ENCODE data around the gene EED. TPM values are rescaled to one million over a fixed set of nuclear protein-coding genes. Genes with fewer than 3 reads are reported as not detected.

The EED gene
- total RNA-seq, 1 donor from 2014 or later = 12.1 TPM

DNA sequence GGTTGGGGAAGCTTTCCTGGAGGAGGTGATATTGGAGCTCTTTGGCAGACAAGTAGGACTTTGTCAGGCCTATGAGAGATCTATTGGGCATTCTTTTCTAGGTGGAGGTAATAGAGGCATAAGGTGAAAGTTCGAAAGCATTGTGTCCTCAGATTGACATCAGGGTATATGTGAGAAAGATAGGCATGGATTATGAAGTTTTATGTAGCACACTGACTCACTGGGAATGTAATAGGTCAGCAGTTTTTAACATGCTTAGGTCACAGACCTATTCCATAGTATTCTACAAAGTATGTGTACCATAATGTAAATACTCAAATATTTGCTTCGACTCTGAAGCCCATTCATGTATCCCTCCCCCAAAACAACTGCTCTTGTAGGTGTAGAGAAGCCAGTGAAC lies 69.2 kb downstream of the EED start:
- TF ChIP-seq, protein P1, sequence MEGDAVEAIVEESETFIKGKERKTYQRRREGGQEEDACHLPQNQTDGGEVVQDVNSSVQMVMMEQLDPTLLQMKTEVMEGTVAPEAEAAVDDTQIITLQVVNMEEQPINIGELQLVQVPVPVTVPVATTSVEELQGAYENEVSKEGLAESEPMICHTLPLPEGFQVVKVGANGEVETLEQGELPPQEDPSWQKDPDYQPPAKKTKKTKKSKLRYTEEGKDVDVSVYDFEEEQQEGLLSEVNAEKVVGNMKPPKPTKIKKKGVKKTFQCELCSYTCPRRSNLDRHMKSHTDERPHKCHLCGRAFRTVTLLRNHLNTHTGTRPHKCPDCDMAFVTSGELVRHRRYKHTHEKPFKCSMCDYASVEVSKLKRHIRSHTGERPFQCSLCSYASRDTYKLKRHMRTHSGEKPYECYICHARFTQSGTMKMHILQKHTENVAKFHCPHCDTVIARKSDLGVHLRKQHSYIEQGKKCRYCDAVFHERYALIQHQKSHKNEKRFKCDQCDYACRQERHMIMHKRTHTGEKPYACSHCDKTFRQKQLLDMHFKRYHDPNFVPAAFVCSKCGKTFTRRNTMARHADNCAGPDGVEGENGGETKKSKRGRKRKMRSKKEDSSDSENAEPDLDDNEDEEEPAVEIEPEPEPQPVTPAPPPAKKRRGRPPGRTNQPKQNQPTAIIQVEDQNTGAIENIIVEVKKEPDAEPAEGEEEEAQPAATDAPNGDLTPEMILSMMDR (conservative IDR thresholded peaks at IDR 0.05; ENCODE audit: low read depth, low read length) = no peak
- no peak overlapping the region for H3K4me3 ChIP-seq (ENCODE audit: low read depth, low read length)
- no peak for DNase-seq (ENCODE audit: low read depth)

DNA sequence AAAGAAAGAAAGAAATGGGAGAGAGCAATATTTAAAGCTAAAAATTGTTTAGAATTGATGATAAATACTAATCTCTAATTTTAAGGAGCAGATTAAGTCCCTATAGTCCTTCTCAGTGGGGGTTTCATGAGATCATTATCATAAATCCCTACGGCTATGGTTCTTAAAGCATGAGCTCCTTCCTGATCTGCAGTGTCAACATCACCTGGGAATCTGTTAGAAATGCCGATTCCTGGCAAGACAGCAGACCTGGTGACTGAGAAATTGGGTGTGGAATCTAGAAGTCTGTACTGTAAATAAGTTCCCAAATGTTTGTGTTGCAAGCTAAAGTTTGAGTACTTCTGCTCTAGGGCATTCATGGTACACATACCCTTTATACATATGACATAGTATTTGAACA lies 70.1 kb downstream of the EED start:
- DNase-seq (ENCODE audit: low read depth) = no peak

More for the DNA sequence above, 70.1 kb downstream of the EED start:
- TF ChIP-seq, protein P1 (conservative IDR thresholded peaks at IDR 0.05; ENCODE audit: low read depth, low read length) = no peak
- H3K4me3 ChIP-seq (ENCODE audit: low read depth, low read length) = no peak overlapping the region

Other genes with a start within 250 kb of the EED start
- 153 and 218 TPM in 2 replicates for gene PICALM, start 175.7 kb upstream of the EED start, total RNA-seq
- gene HIKESHI, start 57.5 kb downstream of the EED start, total RNA-seq = 41.4 and 45.5 TPM in 2 replicates
- 0.81 TPM in 1 of 2 replicates, not detected in the other for gene CCDC81, start 130.1 kb downstream of the EED start, total RNA-seq